HCT116 (cell line): ENCODE measurements around the gene BCAN.

ENCODE experiments used
- POLR2A ChIP-seq: IDR thresholded peaks from 2 replicates; pipeline ENCODE4 v1.7.0; 2011; ENCODE audit warnings: borderline replicate concordance; ENCODE audit not compliant: insufficient read depth, insufficient read length; ENCODE audit errors: extremely low read depth
- POLR2AphosphoS5 ChIP-seq: IDR thresholded peaks from 2 replicates; pipeline ENCODE4 v1.6.1; 2011; ENCODE audit warnings: mild to moderate bottlenecking, low read depth, low read length, moderate library complexity
- RAD21 ChIP-seq: IDR thresholded peaks from 2 replicates; pipeline ENCODE4 v1.6.1; 2012; ENCODE audit warnings: low read depth, mild to moderate bottlenecking
- SIN3A ChIP-seq: IDR thresholded peaks from 2 replicates; pipeline ENCODE4 v1.6.1; 2012; ENCODE audit warnings: low read depth
- ZFX ChIP-seq: fragments of 450-650 bp; IDR thresholded peaks from 2 replicates; pipeline ENCODE4 v1.6.1; 2017
- TF ChIP-seq, protein P1 (sequence below), 3 experiments: fragments of 200-600 bp in 1 of 3; sonication (generic) in 1 of 3; IDR thresholded peaks in 2 of 3; conservative IDR thresholded peaks in 1 of 3; 2 replicates each; pipeline ENCODE4 v1.5.1; 2012 to 2017; ENCODE audit warnings: low read depth in 2 of 3, low read length in 2 of 3, antibody characterized with exemption in 1 of 3, borderline replicate concordance in 1 of 3, control low read depth in 1 of 3, mild to moderate bottlenecking in 1 of 3, mixed read lengths in 1 of 3, mixed run types in 1 of 3, moderate library complexity in 1 of 3; ENCODE audit not compliant: insufficient read depth in 1 of 3
- TF ChIP-seq, protein P2 (sequence below): IDR thresholded peaks from 2 replicates; pipeline ENCODE4 v1.6.1; 2012
- TF ChIP-seq, protein P3 (sequence below): IDR thresholded peaks from 2 replicates; pipeline ENCODE4 v1.6.1; 2012
- TF ChIP-seq, protein P4 (sequence below): IDR thresholded peaks from 2 replicates; pipeline ENCODE4 v1.6.1; 2012; ENCODE audit warnings: low read depth

DNA sequence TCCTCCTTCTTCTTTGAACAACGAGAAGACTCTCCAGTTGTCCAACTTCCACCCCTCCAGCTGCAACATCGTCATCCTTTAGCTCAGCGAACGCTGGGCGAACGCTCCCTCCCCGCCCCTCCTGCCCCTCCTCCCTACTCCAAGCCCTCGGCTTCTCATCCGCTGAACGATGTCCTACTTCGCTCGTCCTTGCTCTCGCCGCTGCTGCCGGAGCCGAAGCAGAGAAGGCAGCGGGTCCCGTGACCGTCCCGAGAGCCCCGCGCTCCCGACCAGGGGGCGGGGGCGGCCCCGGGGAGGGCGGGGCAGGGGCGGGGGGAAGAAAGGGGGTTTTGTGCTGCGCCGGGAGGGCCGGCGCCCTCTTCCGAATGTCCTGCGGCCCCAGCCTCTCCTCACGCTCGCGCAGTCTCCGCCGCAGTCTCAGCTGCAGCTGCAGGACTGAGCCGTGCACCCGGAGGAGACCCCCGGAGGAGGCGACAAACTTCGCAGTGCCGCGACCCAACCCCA, at the start of gene BCAN:
- TF ChIP-seq, protein P1, sequence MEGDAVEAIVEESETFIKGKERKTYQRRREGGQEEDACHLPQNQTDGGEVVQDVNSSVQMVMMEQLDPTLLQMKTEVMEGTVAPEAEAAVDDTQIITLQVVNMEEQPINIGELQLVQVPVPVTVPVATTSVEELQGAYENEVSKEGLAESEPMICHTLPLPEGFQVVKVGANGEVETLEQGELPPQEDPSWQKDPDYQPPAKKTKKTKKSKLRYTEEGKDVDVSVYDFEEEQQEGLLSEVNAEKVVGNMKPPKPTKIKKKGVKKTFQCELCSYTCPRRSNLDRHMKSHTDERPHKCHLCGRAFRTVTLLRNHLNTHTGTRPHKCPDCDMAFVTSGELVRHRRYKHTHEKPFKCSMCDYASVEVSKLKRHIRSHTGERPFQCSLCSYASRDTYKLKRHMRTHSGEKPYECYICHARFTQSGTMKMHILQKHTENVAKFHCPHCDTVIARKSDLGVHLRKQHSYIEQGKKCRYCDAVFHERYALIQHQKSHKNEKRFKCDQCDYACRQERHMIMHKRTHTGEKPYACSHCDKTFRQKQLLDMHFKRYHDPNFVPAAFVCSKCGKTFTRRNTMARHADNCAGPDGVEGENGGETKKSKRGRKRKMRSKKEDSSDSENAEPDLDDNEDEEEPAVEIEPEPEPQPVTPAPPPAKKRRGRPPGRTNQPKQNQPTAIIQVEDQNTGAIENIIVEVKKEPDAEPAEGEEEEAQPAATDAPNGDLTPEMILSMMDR (IDR thresholded peaks at IDR 0.05 in 2 of 3, conservative IDR thresholded peaks at IDR 0.05 in 1 of 3; ENCODE audit: borderline replicate concordance in 1 of 3, insufficient read depth in 1 of 3, low read depth in 2 of 3, low read length in 2 of 3) = no peak
- TF ChIP-seq POLR2AphosphoS5 (no peak; the same call in 1 of the 2 replicates), SIN3A (no peak), POLR2A (no peak), ZFX (no peak), RAD21 (no peak)
- TF ChIP-seq, protein P2, sequence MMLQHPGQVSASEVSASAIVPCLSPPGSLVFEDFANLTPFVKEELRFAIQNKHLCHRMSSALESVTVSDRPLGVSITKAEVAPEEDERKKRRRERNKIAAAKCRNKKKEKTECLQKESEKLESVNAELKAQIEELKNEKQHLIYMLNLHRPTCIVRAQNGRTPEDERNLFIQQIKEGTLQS = no peak
- TF ChIP-seq, protein P3, sequence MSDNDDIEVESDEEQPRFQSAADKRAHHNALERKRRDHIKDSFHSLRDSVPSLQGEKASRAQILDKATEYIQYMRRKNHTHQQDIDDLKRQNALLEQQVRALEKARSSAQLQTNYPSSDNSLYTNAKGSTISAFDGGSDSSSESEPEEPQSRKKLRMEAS = no peak
- TF ChIP-seq, protein P4, sequence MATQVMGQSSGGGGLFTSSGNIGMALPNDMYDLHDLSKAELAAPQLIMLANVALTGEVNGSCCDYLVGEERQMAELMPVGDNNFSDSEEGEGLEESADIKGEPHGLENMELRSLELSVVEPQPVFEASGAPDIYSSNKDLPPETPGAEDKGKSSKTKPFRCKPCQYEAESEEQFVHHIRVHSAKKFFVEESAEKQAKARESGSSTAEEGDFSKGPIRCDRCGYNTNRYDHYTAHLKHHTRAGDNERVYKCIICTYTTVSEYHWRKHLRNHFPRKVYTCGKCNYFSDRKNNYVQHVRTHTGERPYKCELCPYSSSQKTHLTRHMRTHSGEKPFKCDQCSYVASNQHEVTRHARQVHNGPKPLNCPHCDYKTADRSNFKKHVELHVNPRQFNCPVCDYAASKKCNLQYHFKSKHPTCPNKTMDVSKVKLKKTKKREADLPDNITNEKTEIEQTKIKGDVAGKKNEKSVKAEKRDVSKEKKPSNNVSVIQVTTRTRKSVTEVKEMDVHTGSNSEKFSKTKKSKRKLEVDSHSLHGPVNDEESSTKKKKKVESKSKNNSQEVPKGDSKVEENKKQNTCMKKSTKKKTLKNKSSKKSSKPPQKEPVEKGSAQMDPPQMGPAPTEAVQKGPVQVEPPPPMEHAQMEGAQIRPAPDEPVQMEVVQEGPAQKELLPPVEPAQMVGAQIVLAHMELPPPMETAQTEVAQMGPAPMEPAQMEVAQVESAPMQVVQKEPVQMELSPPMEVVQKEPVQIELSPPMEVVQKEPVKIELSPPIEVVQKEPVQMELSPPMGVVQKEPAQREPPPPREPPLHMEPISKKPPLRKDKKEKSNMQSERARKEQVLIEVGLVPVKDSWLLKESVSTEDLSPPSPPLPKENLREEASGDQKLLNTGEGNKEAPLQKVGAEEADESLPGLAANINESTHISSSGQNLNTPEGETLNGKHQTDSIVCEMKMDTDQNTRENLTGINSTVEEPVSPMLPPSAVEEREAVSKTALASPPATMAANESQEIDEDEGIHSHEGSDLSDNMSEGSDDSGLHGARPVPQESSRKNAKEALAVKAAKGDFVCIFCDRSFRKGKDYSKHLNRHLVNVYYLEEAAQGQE = no peak
